Activated naive CD4-positive, alpha-beta T cell treated with anti-CD3 and anti-CD28 coated beads, Interleukin-2, amount 50 U/mL, for 16 hours (primary cell): ENCODE data around the gene DENND6B.
A peak's percentile ranks its signal among the peaks of the same experiment; 100 is the strongest.

Experiments
- DNase-seq: peaks from one replicate; pipeline ENCODE4 v3.0.0-alpha.2; 2020

The DENND6B gene

DNA sequence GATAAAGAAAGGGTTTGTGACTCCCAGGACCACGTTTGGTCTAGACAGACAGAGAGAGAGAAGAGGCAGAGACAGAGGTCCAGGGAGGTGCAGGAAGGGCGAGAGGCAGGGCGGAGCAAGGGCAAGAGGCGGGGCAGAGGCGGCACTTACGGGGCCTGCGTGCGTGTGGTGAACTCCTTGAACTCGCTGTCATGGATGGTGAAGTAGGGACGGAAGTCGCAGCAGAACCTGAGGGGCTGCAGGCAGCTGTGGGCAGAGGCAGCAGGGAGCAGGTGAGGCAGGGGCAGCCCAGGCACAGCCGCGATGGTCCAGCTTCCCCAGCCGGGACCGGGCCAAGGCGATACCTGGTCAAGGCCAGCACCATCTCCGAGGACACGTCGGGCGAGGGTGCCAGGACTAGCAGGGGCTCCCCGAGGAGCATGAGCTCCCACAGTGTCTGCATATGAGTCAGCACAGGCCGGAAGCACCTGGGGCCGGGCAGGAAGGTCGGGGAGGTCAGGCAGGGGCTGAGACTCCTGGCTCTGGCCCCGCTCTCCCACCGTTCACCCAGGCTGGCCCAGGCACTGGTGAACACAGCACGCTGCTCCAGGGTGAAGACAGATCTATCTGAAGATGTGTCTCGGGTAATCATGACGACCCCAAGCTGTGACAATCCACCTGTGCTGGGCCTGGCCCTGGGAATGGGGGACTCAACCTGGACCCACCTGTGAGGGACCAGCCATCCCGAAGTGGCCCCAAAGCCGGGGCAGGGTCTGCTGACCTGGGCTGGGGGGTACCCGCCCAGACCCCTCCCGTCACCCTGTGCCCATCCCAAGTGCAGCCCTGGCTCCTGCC, 12.1 kb downstream of the DENND6B start:
- DNase-seq, result peak; percentile 75

DNA sequence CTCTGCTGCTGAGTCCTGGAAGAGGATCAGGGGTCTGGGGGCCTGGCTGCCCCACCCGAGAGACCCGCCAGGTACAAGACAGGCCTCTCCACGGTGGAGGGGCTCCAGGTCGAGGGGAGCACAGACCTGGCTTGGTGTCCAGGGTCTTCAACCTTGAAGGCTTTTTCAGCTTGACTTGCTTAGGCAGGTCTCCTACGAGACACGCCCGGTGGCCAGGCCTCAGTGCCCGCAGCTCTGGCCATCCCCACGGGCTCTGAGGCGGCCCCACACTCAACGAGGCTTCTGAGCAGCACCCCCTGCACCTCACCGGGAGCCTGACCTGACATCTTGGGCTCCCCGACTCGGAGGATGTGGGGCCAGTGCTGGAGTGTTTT, 12.7 kb downstream of the DENND6B start:
- DNase-seq, result peak; percentile 9

DNA sequence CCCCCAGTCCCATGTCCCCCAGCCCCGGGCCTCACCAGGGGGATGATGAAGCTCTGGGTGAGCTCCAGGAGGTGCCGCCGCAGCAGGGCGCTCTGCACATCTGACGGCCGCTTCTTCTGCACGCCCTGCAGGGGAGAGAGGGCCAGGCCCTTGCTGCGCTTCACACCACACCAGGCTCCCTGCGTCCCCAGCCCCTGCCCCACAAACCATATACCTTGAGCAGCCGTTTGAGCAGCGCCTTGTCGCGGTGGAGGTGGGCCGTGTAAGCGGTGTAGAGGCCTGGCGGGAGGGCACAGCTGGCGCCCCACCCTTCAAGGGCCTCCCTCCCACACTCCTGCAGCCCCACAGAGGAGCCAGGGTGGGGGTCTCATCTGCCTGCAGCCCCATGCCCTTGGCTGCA, 13.2 kb downstream of the DENND6B start:
- no peak for DNase-seq

DNA sequence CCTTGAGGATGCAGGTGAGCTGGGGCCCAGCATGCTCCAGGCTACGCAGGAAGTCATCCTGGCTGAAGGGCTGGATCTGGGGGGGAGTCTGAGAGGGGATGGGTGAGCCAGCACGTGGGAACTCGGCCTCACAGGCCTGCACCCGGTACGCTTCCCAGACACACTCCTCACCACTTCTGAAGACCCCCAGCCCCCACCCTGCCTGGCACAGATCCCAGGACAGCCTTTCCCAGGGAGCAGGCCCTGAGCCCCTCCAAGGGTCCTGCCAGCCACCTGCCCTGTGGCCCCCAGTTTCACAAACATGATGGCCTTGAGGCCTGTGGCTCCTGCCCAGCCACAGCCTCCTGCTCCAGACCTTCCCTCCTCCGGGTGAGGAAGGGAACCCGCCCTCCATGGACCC, 13.8 kb downstream of the DENND6B start:
- no peak for DNase-seq

DNA sequence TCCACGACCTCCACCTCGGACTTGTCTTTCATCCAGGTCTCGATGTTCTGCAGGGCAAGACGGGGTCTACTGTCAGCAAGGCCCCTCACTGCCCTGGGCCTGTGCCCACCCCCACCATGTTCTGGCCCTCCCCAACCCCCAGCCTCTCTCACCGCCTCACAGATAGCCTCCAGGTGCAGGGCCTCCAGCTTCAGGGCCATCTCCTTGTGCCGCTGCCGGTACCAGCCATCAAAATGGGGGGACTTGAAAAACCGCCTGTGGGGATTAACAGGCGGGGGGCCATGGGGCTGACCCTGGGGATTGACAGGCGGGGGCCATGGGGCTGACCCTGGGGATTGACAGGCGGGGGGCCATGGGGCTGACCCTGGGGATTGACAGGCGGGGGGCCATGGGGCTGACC, 14.4 kb downstream of the DENND6B start:
- DNase-seq, result no peak

DNA sequence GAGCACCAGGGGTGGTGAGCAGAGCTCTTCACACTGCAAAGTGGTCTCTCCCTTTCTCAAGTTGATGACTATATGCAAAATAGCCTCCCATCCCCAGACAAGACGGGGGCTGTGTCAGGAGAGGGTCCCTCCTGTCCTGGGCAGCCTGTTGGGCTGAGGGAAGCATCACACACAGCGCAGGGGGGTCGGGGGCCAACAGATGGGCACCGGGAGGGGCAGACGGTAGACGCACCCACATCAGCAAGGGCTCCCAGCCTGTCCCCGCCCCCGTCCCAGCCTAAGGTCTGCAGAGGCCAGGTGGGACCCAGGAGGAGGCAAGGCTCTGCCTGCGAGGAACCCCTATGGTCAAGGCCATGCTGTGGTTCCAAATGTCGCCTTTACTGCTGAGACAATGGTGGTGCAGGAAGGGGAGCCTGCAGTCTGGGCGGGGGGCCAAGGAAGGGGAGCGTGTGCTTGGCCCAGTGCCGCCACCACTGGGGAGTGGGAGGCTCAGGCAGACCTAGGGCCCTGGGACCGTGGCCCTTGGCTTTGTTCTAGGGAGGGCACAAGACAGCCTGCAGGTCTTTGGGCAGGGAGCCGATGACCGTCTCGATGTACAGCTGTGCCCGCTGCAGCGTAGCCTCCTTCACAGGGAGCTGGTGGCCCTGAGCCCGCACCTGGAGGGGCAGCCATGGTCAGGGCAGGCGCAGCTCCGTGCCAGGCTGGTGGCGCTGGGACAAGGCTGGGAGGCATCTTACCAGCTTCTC, 15.0 kb downstream of the DENND6B start:
- peak; percentile 7 for DNase-seq

DNA sequence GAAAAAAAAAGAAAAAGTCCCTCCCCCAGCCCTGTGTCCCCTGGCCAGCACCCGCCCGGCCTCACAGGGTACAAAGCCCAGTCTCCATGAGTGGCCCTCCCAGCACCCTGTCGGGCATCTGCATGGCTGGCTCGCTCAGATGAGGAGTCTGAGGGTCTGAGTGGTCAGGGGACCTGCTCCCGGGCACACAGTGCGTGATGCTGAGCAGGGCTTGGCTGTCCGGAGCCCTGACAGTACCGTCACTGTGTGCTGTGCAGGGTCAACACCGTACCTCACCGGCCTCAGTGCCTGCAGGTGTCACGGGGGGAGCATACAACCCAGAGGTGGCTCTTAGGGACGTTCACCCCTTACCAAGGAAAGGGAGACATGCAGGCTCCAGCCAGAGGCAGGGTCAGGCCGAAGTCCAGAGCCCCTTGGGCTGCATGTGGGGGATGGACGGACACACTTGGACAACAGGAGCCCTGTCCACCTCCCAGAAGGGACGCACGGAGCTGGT, 15.8 kb downstream of the DENND6B start:
- DNase-seq, result no peak

DNA sequence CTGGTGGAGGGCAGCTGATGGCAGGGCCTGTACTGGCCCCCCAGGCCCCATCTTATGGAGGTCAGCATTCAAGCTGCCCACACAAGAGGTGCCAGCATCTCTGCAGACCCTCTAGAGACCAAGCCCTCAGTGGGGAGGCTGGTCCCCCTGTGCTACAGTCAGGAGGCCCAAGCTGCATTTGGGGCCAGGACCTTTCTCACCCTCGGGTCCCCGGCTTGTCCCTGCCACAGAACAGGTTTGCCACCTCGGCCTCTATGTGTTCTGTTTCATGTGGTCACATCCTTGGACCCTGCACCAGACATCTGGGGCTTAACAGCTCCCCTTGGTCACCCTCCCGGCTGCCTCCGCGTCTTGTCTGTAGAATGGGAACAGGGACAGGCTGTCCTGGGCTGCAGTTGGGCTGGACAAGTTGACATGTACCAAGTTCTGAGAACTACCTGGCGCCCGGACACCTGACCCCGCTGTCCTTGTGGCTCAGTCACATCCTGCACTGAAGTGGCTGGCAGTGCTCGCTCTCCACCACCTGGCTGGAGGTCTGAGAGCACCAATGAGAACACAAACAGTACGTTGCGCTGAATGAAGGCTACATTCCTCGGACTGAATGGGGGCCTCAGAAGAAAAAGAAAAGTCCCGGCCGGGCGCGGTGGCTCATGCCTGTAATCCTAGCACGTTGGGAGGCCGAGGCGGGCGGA, 16.6 kb downstream of the DENND6B start:
- no peak for DNase-seq

DNA sequence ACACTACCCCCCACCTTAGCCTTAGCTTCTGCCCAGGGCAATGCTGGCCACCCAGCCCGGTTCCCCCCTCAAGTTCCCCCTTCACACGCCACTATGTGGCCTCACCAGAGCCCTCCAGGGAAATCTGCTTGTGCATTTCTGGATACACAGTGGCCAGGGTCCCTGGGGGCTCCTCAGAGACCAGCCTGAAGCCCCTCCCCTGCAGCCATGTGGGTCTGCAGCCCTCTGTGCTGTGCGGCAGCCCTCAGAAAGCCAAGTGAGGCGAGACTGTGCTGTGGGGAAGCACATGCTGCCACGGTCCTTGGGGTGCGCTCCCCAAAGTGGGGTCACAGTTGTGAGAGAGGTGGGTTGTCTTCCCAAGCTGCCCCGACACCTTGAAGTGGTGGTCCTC, 17.2 kb downstream of the DENND6B start:
- no peak for DNase-seq

DNA sequence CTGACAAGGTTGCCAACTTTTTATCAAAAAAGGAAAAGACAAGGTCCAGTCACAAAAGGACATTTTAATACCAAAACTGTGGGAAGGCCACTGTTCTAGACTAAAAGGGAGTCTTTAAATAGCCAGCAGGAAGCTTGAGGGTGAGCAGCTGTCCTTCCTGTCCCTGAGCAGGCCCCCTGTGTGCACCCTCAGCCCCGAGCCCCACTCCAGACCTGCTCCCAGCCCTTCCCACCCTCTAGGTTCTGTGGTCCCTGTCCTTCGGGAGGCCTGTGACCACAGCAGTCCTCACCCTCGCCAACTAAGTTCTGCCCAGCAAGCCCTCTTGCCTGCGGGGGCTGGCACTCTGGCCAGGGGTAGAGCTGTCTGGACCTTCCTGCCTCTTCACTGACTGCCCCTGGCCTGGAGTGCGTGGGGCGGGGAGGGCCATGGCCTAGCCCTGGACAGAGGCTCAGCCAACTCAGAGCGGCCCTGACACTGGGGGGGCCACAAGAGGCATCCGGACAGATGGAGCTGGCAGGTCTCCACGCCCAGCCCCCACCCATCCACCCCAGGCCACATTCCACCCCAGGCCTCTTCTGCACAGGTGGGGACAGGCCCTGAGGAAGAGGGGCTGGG, 17.7 kb downstream of the DENND6B start:
- DNase-seq, result no peak

DNA sequence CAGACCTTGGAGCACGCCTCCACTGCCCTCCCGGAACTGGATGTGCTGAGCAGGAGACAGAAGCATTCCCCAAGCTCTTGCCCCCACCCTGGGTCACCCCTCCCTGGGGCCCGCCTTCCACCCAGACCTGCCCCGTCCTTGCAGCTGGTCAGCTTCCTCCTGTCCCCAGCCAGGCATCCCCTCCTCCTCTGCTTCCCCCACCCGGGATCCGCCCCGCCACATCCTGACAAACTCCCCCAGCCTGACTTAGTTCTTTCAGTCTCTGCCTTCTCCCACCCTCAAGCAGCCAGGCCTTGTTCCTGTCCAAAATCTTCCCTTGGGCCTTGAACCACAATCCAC, 18.2 kb downstream of the DENND6B start:
- no peak for DNase-seq

DNA sequence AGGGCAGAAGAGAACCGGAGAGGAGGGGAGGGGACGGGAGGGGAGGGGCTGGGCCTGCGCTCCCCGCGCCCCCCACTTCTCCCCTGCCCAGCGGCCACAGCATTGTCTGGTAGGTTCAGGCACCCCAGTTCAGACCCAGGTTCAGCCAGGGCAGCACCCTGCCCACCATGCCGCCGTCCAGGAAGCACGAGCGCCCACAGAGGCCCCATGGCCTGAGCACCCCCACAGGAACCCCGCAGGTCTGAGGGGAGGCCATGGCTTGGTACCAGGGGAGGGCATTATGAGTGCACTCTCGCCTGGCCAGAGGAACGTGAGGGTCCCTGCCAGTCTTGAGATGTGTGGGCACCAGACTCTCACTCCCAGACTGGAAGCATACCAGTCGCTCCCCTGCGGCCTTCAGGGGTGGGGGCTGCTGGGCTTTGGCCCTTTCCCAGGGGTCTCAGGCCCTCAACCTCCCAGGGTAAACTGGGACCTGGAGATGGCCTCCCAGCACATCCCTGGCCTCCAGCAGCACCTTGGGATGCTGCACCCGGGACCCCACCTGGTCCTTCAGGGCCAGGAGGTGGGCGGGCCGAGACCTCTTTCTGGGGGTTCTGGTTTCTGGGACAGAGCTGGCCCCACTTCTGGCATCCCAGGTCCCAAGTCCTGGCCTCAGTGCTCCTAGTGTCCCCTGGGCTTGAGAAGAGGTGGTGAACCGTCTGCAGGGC, 18.8 kb downstream of the DENND6B start:
- DNase-seq, result no peak

DNA sequence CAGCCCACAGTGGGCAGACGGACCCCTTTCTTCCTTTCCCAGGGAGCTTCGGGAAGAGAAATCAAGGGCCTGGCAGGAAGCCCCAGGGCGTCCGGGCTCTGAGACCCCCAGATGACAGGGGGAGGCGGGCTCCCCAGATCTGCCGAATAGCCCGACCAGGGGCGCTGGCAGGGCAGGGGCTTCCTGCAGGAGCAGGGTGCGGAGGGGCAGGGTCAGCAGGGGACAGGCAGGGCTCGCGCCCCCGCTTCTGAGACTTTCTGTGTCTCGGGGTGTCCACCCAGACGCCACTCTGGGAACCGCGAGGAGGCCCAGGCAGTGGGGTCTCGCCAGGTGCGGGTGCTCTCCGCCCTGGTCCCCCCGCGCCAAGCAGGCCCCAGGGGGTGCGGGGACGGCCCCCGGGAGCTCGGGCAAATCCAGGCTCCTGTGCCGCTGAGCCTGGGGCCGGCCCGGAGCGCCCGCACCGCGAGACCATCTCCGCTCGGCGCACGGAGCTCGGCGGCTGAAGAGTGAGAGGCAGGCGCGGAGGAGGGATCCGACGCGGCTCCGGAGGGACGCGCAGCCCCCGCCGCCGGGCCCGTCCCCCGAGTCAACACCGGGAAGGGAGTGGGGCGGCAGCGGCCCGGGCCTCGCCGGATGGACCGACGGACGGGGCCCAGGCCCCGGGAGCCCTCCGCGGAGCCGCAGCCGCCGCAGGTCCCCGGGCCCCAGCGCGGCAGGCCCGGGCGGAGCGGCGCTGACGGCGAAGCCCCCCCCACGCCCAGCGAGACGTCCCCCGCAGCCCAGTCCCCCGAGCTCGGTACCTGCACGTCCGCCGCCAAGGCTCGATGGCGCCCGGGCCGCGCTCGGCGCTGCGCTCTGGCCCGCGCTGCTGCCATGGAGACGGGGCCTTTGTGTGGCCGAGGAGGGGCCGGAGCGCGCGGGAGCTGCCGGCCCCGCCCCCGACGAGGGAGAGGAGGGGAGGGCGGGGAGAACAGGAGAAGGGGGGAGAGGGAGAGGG, 19.8 kb downstream of the DENND6B start, which contains the start of gene PLXNB2:
Gene PLXNB2, minus strand, starts transcription at position 894 of the 997 bp plus-strand sequence. CDS start 17,062 bp downstream, outside the sequence.
- peak; percentile 33 for DNase-seq

DNA sequence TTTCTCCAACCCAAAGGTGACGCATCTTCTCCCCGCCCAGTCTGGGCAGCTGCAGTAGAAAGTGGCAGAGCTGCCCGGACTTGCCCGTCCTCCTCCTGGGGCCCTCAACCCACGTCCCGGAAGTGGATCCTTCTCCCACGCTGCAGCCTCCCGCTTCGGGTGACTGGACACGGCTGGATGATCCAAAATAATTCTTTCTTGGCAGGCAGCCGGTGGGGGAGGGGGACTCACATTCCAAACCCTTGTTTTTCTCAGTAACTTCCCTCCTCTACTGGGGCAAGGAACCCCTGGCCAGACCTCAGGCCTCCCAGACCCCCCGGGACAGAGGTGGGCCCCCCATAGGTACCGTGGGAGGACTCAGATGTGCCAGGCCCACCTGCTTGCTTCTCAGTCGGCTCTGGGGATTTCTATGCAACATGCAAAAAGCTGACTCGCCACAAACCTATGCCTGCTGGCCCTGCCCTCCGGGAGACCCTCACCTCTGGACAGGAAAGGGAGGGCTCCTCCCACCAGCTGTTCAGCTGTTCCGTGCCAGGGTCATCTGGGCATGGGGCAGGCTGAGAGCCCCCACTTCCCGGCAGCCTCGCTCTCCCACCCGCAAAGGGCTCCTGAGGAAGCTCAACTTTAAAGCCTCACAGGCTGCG, 20.8 kb downstream of the DENND6B start:
- no peak for DNase-seq

DNA sequence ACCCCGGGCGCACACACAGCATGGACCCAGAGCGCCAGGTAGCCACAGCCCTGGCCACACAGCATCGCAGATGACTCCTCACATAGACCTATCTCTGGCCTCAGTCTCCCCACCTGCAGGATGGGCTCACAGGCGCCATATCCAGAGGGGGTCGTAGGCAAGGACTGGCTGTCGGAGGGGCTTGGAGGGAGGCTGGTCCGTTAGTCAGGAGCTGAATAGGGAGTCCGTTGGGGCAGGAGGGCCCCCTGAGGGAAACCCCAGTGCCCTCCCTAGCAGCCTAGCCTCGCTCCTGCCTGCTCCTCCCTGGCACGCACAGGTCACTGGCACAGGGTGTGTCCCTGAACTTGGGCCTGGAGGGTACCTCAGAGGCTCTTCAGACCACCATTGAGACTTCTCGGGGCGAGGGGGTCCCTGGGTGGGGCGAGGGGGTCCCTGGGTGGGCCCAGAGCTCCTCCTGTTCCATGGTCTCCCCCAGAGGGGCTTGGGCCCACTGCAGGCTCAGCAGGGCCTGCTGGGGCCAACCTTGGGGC, 21.4 kb downstream of the DENND6B start:
- no peak for DNase-seq

DNA sequence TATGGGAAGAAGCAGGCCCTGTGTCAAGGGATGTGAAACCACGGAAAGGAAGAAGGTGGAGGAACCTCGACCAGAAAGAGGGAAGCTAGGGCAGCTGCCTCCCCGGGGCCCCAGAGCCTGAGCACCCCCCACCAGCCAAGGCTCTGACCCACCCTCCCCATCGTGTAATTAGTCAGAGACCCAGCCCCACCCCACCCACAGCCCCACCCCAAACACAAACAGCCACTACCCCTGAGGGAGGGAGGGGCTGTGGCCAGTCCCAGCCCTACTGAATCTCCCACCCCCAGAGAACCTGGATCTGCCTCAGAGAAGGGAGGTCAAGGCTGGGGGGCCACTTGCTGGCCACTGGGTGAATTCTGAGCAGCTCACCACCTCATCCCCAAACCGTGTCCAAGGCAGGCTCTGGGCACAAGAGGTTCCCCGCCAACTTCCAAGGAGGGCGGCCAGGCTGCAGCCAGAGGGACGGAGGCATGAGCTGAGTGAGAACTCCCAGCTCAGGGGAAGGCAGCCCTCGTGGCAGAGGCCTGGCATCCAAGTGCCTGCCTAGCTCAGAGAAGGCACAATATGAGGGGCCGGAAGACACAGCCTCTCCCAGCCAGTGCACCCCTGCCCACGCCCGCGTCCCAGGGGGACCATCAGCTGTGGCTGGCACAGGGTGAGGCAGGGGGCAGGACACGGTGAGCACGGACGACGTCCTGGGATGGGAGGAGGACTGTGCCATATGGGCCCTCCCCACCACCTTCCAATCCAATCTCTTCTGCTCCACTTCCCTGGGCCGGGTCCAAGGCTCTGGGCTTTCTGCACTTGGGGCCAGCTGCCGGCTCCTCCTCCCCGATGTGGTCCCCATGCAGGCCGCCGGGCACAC, 22.1 kb downstream of the DENND6B start:
- no peak for DNase-seq

DNA sequence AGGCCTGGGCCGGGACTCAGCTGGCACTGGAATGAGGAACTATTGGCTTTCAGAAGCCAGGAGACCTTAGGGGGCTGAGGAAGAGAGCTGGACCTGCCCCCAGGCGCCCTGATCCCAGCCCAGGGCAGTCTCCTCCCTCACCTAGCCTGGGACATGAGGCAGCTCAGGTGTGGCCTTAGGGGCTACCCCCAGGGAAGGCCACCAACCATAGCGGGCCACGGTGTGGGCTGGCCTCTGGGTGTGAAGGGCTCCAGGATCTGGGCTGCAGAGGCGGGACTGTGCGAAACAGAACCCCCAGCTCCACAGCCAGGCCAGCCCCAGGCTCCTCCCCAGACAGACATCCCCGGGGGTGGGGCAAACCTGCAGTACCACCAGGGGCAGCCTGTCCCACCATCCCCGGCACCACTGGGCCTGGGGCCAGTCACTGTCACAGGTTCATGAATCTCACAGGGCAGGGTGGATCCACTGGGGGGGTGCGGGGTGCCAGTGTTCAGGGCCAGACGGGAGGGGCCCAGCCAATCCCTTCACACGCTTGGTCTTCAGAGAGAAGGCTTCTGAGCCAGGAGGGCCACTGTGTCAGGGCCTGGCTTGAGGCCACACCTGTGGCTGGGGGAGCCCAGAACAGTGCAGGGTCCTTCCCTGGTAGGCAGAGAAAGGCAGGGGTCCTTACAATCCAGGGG, 22.8 kb downstream of the DENND6B start:
- no peak for DNase-seq

DNA sequence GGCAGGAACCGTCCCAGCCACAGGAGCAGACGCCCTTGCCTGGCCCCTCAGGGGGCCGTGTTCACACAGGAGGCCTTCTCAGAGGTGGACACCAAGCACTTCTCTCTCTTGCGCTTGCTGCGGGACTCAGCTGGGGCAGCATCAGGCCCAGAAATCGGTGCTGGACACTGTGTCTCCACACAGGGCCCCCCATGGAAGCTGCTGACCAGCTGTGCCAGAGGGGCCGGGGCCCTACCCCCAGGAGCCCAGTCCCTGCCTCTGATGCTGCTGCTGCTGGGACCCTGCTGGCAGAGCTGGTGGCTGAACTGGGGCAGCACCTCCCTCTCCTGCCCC, 23.3 kb downstream of the DENND6B start:
- no peak for DNase-seq

DNA sequence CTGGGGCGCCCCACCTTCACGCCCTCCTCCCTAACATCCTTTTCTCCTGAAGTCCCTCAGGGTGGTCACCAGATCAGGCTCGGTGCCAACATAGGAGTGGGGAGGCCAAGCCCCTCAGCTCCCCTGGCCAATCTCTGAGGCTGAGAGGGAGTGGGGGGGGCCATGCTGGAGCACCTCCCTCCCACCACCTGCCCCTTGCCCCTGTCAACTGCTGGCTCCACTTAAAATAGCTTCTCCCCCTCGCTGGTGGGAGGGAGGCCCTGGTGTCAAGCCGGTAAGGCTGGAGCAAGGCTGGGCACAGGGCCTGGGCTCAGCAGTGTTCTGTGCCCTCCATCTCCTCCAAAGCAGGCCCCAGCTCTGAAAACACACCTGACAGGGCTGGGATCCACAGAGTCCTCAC, 24.2 kb downstream of the DENND6B start:
- no peak for DNase-seq
